Smooth muscle cell (in vitro differentiated cells): Measurements from ENCODE around the gene FAM13C. TPM values are rescaled to one million over a fixed set of nuclear protein-coding genes. Genes with fewer than 3 reads are reported as not detected.

Experiments used
- DNase-seq: peaks from one replicate; lab custom pipeline; 2025; ENCODE audit not compliant: unreplicated experiment; lab: John Stamatoyannopoulos, UW
- H2AFZ ChIP-seq: fragments of 200-600 bp; sonication (generic); 2 replicates; pipeline ENCODE4 v1.6.0; 2016; ENCODE audit warnings: antibody characterized with exemption, low read depth, mild to moderate bottlenecking
- H3F3A ChIP-seq: fragments of 200-600 bp; sonication (generic); 2 replicates; pipeline ENCODE4 v1.6.0; 2017; ENCODE audit warnings: antibody characterized with exemption, low read depth
- H3K27ac ChIP-seq: fragments of 200-600 bp; sonication (generic); 2 replicates; pipeline ENCODE4 v1.5.1; 2016; ENCODE audit warnings: low read depth, mild to moderate bottlenecking
- H3K27me3 ChIP-seq: fragments of 200-600 bp; sonication (generic); 2 replicates; pipeline ENCODE4 v1.6.1; 2016; ENCODE audit warnings: low read depth, mild to moderate bottlenecking
- H3K36me3 ChIP-seq: fragments of 200-600 bp; sonication (generic); 2 replicates; pipeline ENCODE4 v1.5.1; 2016; ENCODE audit warnings: low read depth
- H3K4me1 ChIP-seq: fragments of 200-600 bp; sonication (generic); 2 replicates; pipeline ENCODE4 v1.5.1; 2016; ENCODE audit warnings: low read depth
- H3K4me2 ChIP-seq: fragments of 200-600 bp; sonication (generic); 2 replicates; pipeline ENCODE4 v1.6.0; 2016; ENCODE audit warnings: mild to moderate bottlenecking
- H3K4me3 ChIP-seq: fragments of 200-600 bp; sonication (generic); 2 replicates; pipeline ENCODE4 v1.5.1; 2016; ENCODE audit warnings: mild to moderate bottlenecking
- H3K79me2 ChIP-seq: fragments of 200-600 bp; sonication (generic); 2 replicates; pipeline ENCODE4 v1.6.0; 2016; ENCODE audit warnings: low read depth, mild to moderate bottlenecking
- H3K9ac ChIP-seq: fragments of 200-600 bp; sonication (generic); 2 replicates; pipeline ENCODE4 v1.6.0; 2016; ENCODE audit warnings: low read depth
- H3K9me3 ChIP-seq: fragments of 200-600 bp; sonication (generic); replicated peaks from 2 replicates; pipeline ENCODE4 v1.5.1; 2016; ENCODE audit warnings: low read depth
- H4K20me1 ChIP-seq: fragments of 200-600 bp; sonication (generic); 2 replicates; pipeline ENCODE4 v1.6.0; 2016; ENCODE audit warnings: low read depth
- WGBS: methylation state at CpG from one replicate; pipeline ENCODE4 v1.1.7; 2016; ENCODE audit warnings: low lambda C conversion rate; 5-methylcytosine and 5-hydroxymethylcytosine counted together
- polyA plus RNA-seq: library from polyadenylated mRNA; unstranded; fragments of >200 nt; fragmentation: Nextera tagmentation; extraction: Ambion mirVana; gene quantifications from 2 replicates; pipeline ENCODE4 v1.2.1, GENCODE V29; 2016
- total RNA-seq: library from RNA; depleted of rRNA; stranded (reverse); fragments of >200 nt; gene quantifications from 2 replicates; pipeline ENCODE4 v1.2.3, GENCODE V29; 2014
- TF ChIP-seq, protein P1 (sequence below): fragments of 200-600 bp; sonication (generic); IDR thresholded peaks from 2 replicates; pipeline ENCODE4 v1.5.1; 2017; ENCODE audit warnings: borderline replicate concordance, mild to moderate bottlenecking, antibody characterized with exemption; ENCODE audit not compliant: insufficient read depth, poor library complexity, severe bottlenecking

Gene FAM13C
- total and polyA plus RNA-seq, 2 experiments from 2014 or later: not detected

DNA sequence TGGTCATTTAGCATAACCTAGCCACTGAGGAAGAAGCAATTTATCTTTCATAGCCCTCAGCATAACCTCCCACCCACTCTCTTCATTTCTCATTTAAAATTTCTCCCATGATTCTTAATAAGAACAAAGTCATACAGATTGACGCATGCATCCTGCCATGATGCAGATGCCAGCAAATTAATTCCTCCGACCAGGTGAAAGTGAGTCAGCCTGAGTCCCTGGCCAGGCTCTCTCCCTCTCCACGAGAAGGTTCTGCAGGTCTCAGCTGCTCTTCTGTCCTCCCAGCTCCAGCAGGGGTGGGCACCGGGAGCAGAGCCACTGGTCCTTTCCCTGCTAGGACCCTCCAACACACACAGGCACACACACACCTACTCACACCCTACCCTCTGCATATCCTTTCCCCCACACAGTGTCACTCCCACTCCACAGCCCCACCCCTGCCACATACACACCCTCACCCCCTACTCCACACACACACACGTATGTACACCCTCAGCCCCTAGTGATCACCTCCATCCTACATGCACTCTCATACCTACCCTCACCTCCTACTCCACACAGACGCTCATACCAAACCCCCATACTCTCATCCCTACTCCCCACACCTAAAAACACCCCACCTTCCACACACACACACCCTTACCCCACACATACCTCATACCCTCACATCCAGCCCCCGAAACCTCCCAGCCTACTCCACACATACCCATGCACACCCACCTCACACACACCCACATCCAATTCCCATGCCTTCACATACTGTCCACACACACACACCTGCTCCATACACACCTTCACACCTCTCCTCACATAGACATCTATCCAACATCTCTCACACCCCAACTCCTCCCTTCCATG, 78.0 kb downstream of the FAM13C start:
- Histone ChIP-seq H3K9me3 (no peaks in the 10 kb centered on the region), H3K4me2 (no peak overlapping the region), H3F3A (no peaks in the 10 kb centered on the region), H2AFZ (no peak overlapping the region), H3K36me3 (no peaks in the 10 kb centered on the region), H3K9ac (no peak overlapping the region), H3K4me3 (no peak overlapping the region), H4K20me1 (no peaks in the 10 kb centered on the region), H3K79me2 (no peaks in the 10 kb centered on the region), H3K4me1 (no peaks in the 10 kb centered on the region), H3K27me3 (peaks cover 12% of the 10 kb centered on the region), H3K27ac (no peak overlapping the region)
- WGBS: 96% methylated on average over 4 of the region's 7 CpGs
- TF ChIP-seq, protein P1, sequence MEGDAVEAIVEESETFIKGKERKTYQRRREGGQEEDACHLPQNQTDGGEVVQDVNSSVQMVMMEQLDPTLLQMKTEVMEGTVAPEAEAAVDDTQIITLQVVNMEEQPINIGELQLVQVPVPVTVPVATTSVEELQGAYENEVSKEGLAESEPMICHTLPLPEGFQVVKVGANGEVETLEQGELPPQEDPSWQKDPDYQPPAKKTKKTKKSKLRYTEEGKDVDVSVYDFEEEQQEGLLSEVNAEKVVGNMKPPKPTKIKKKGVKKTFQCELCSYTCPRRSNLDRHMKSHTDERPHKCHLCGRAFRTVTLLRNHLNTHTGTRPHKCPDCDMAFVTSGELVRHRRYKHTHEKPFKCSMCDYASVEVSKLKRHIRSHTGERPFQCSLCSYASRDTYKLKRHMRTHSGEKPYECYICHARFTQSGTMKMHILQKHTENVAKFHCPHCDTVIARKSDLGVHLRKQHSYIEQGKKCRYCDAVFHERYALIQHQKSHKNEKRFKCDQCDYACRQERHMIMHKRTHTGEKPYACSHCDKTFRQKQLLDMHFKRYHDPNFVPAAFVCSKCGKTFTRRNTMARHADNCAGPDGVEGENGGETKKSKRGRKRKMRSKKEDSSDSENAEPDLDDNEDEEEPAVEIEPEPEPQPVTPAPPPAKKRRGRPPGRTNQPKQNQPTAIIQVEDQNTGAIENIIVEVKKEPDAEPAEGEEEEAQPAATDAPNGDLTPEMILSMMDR: no peak
- DNase-seq: no peak

DNA sequence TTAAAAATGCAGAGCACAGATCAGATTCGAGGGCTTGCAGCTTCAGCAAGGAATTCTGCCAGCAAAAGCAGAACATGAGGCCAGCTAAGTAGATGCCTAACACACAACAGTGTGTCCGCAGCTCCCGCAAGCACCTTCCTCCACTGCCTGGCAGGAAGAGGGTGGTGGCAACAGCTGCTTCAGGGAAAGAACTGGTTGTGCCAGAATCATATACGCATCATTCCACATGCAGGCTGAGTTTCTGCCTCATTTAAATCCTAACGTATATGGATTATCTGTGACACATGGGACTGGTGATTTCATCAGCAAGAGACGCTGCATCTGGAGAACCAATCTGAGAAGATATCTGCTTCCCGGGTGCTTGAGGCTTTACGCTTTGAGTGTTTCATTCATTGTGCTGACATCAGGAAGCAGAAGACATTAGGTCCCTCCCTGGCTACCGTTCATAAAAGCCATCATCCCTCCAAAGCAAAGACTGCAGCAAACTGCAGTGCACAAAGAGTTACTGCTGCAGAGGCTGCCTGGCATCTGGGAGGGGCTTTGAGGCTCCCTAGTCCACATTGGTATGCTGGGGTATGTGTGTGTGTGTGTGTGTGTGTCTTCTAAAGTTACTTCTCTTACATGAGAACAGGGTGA, 78.8 kb downstream of the FAM13C start:
- H3K27ac ChIP-seq: no peak overlapping the region
- no peaks in the 10 kb centered on the region for H4K20me1 ChIP-seq
- no peak overlapping the region for H3K4me3 ChIP-seq
- no peak for DNase-seq
- TF ChIP-seq, protein P1: no peak
- H3K79me2 ChIP-seq: no peaks in the 10 kb centered on the region
- no peaks in the 10 kb centered on the region for H3K9me3 ChIP-seq
- 59% methylated on average over 9 of the region's 9 CpGs for WGBS
- H3K4me2 ChIP-seq: peak overlapping the region; percentile 31
- no peaks in the 10 kb centered on the region for H3F3A ChIP-seq
- no peak overlapping the region for H2AFZ ChIP-seq
- H3K4me1 ChIP-seq: no peaks in the 10 kb centered on the region
- no peaks in the 10 kb centered on the region for H3K36me3 ChIP-seq
- H3K27me3 ChIP-seq: peaks cover 12% of the 10 kb centered on the region
- no peak overlapping the region for H3K9ac ChIP-seq

DNA sequence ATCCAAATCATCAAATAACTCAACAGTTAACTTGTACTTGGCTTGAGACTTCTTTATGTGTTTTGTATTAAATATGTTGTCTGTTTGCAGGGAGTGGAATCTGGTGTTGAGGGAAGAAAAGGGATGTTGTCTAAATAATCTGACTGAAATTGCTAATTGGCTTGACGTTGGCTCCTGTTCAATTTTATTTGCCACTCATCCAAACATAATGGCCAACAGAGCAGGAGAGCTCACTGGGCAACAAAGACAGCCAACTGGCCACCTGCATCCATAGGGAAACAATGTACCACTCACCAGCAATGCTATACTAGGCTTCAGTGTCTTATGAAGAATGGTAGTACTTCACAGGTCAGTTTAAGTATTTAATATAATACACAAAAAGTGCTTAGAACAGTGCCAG, 80.5 kb downstream of the FAM13C start:
- Histone ChIP-seq H3K79me2 (no peaks in the 10 kb centered on the region), H3K9me3 (no peaks in the 10 kb centered on the region), H3K4me3 (no peak overlapping the region), H3F3A (no peaks in the 10 kb centered on the region), H3K36me3 (no peaks in the 10 kb centered on the region), H3K4me1 (no peaks in the 10 kb centered on the region), H4K20me1 (no peaks in the 10 kb centered on the region), H3K4me2 (no peak overlapping the region), H3K27ac (no peak overlapping the region), H3K27me3 (peaks cover 12% of the 10 kb centered on the region), H3K9ac (no peak overlapping the region), H2AFZ (no peak overlapping the region)
- 73% methylated on average over 1 of the region's 1 CpG for WGBS
- no peak for DNase-seq
- TF ChIP-seq, protein P1: no peak
